Measurements from ENCODE around the gene BCOR.

DNA sequence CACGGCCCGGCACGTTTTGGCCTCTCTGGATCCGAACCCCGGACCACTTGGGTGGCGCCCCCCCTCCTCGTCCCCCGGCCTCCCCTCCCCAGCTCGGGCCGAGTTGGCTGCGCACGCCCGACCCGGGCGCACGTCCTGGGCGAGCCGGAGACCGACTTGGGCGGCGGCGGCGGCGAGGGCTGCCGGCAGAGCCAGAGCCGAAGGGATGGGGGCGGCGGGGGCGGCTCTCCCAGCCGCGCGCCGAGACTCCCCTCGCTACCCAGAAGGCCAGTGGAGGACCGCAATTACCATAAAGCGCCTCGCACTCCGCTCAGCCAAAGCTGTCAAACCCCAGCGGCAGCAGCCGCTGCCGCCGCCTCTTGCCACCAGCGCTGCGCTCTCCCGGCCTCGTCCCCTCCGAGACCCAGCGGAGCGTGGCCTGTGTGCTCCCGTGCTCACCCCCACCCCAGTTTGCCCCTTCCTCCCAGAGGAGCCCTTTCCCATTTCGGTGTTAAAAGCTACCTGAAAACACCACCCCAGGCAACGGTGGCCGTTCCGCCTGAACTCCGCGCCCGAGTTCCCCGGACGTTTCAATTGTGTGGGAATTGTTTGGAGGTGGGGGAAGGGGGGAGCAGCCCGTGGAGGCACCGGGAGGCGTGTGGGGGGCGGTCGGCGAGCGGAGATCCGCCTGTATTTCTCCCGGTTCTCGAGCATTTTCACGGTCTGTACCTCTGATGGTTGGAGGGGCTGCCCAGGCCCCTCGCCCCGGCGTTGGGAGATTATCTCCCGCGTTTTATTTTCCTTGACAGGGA, 701 bp upstream of the BCOR start:
- TF ChIP-seq, protein P1, sequence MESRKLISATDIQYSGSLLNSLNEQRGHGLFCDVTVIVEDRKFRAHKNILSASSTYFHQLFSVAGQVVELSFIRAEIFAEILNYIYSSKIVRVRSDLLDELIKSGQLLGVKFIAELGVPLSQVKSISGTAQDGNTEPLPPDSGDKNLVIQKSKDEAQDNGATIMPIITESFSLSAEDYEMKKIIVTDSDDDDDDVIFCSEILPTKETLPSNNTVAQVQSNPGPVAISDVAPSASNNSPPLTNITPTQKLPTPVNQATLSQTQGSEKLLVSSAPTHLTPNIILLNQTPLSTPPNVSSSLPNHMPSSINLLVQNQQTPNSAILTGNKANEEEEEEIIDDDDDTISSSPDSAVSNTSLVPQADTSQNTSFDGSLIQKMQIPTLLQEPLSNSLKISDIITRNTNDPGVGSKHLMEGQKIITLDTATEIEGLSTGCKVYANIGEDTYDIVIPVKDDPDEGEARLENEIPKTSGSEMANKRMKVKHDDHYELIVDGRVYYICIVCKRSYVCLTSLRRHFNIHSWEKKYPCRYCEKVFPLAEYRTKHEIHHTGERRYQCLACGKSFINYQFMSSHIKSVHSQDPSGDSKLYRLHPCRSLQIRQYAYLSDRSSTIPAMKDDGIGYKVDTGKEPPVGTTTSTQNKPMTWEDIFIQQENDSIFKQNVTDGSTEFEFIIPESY (IDR thresholded peaks at IDR 0.05), result no peak
- TF ChIP-seq, protein P2, sequence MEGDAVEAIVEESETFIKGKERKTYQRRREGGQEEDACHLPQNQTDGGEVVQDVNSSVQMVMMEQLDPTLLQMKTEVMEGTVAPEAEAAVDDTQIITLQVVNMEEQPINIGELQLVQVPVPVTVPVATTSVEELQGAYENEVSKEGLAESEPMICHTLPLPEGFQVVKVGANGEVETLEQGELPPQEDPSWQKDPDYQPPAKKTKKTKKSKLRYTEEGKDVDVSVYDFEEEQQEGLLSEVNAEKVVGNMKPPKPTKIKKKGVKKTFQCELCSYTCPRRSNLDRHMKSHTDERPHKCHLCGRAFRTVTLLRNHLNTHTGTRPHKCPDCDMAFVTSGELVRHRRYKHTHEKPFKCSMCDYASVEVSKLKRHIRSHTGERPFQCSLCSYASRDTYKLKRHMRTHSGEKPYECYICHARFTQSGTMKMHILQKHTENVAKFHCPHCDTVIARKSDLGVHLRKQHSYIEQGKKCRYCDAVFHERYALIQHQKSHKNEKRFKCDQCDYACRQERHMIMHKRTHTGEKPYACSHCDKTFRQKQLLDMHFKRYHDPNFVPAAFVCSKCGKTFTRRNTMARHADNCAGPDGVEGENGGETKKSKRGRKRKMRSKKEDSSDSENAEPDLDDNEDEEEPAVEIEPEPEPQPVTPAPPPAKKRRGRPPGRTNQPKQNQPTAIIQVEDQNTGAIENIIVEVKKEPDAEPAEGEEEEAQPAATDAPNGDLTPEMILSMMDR (IDR thresholded peaks at IDR 0.05; ENCODE audit: low read depth, low read length, missing input control), result no peak
- TF ChIP-seq, protein P3, sequence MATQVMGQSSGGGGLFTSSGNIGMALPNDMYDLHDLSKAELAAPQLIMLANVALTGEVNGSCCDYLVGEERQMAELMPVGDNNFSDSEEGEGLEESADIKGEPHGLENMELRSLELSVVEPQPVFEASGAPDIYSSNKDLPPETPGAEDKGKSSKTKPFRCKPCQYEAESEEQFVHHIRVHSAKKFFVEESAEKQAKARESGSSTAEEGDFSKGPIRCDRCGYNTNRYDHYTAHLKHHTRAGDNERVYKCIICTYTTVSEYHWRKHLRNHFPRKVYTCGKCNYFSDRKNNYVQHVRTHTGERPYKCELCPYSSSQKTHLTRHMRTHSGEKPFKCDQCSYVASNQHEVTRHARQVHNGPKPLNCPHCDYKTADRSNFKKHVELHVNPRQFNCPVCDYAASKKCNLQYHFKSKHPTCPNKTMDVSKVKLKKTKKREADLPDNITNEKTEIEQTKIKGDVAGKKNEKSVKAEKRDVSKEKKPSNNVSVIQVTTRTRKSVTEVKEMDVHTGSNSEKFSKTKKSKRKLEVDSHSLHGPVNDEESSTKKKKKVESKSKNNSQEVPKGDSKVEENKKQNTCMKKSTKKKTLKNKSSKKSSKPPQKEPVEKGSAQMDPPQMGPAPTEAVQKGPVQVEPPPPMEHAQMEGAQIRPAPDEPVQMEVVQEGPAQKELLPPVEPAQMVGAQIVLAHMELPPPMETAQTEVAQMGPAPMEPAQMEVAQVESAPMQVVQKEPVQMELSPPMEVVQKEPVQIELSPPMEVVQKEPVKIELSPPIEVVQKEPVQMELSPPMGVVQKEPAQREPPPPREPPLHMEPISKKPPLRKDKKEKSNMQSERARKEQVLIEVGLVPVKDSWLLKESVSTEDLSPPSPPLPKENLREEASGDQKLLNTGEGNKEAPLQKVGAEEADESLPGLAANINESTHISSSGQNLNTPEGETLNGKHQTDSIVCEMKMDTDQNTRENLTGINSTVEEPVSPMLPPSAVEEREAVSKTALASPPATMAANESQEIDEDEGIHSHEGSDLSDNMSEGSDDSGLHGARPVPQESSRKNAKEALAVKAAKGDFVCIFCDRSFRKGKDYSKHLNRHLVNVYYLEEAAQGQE (IDR thresholded peaks at IDR 0.05), result no peak
- TF ChIP-seq YY1 (IDR thresholded peaks at IDR 0.05) (no peak), JUND (IDR thresholded peaks at IDR 0.05) (no peak), TAF1 (conservative IDR thresholded peaks at IDR 0.05) (no peak), GABPA (IDR thresholded peaks at IDR 0.05 in 1 of 2, conservative IDR thresholded peaks at IDR 0.05 in 1 of 2) (no peak), RAD21 (IDR thresholded peaks at IDR 0.05) (no peak)
- TF ChIP-seq, protein P4, sequence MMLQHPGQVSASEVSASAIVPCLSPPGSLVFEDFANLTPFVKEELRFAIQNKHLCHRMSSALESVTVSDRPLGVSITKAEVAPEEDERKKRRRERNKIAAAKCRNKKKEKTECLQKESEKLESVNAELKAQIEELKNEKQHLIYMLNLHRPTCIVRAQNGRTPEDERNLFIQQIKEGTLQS (IDR thresholded peaks at IDR 0.05), result no peak
- TF ChIP-seq, protein P5, sequence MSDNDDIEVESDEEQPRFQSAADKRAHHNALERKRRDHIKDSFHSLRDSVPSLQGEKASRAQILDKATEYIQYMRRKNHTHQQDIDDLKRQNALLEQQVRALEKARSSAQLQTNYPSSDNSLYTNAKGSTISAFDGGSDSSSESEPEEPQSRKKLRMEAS (IDR thresholded peaks at IDR 0.05), result no peak
